Brain microvascular endothelial cell (primary cell): ENCODE measurements around the gene ADAM33.

Source experiments
- DNase-seq: peaks from one replicate; pipeline ENCODE4 v3.0.0-alpha.2; 2020
- H3K27ac ChIP-seq: fragments of 250-450 bp; sonication (Bioruptor Pico); 2 replicates; pipeline ENCODE4 v1.5.1; 2020; ENCODE audit warnings: mild to moderate bottlenecking, moderate library complexity
- H3K27me3 ChIP-seq: fragments of 250-450 bp; sonication (Bioruptor Pico); replicated peaks from 2 replicates; pipeline ENCODE4 v1.5.1; 2020; ENCODE audit warnings: mild to moderate bottlenecking
- H3K36me3 ChIP-seq: fragments of 250-450 bp; sonication (Bioruptor Pico); replicated peaks from 2 replicates; pipeline ENCODE4 v1.5.1; 2020; ENCODE audit warnings: mild to moderate bottlenecking
- H3K4me3 ChIP-seq: 2 replicates; pipeline ENCODE4 v1.5.1; 2011; ENCODE audit warnings: low read depth, mild to moderate bottlenecking, control low read depth, low read length, moderate library complexity
- in situ Hi-C: cut with HindIII; loops from 2 replicates; pipeline ENCODE4 v1.10.0; 2017; ENCODE audit warnings: low sequenced_read_pairs, low pct_ligation_motif_present
- TF ChIP-seq, protein P1 (sequence below): IDR thresholded peaks from 2 replicates; pipeline ENCODE4 v1.5.1; 2011; ENCODE audit warnings: low read depth, mild to moderate bottlenecking, moderate library complexity, low read length, control low read depth, inconsistent platforms; ENCODE audit errors: missing control alignments

Gene ADAM33

DNA sequence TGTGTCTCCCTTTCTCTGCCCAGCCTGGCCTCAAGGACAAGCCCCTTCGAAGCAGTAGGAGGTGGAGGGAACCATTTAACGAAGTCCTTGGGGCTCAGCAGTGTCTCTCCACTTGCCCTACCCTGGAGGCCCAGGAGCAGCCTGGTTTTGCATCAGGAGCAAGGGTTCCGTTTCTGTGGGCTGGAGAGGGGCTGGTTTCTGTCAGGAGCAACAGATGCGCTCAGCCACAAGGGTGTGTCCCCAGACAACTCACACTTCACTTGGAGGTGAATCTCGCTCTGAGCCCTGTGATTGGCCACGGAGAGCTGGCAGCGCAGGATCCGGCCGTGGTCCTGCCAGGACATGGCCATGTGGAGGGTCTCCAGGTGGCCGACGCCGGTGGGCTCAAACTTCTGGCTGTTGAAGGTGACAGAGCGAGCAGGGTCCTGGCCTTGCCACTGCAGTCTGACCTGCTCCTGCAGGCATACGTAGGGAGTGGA, 23.7 kb upstream of the ADAM33 start:
- DNase-seq = no peak
- no peak overlapping the region for H3K27ac ChIP-seq
- no peaks in the 10 kb centered on the region for H3K36me3 ChIP-seq
- TF ChIP-seq, protein P1, sequence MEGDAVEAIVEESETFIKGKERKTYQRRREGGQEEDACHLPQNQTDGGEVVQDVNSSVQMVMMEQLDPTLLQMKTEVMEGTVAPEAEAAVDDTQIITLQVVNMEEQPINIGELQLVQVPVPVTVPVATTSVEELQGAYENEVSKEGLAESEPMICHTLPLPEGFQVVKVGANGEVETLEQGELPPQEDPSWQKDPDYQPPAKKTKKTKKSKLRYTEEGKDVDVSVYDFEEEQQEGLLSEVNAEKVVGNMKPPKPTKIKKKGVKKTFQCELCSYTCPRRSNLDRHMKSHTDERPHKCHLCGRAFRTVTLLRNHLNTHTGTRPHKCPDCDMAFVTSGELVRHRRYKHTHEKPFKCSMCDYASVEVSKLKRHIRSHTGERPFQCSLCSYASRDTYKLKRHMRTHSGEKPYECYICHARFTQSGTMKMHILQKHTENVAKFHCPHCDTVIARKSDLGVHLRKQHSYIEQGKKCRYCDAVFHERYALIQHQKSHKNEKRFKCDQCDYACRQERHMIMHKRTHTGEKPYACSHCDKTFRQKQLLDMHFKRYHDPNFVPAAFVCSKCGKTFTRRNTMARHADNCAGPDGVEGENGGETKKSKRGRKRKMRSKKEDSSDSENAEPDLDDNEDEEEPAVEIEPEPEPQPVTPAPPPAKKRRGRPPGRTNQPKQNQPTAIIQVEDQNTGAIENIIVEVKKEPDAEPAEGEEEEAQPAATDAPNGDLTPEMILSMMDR = no peak
- no peak overlapping the region for H3K4me3 ChIP-seq
- in situ Hi-C loops = no loop called here
- H3K27me3 ChIP-seq = no peaks in the 10 kb centered on the region

DNA sequence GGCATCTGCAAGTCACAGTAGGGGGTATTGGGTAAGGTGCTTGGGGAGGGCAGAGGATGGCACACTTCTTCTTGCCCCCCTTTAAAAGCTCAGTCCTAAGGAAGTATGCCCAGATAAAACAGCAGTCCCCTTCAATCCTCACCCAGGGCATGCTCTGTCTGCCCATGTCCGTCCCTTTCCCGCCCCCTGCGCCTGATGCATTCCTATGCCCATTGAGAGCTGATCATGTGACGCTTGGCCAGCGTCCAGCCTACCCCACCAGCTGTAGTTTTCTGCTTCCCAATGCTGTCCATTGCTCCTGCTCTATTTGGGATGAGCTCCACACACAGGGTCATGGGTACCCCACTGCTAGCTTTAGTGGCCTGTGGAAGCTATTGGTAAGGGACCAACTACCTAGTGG, 22.3 kb upstream of the ADAM33 start:
- Histone ChIP-seq H3K27ac (no peak overlapping the region), H3K27me3 (no peaks in the 10 kb centered on the region), H3K4me3 (no peak overlapping the region), H3K36me3 (no peaks in the 10 kb centered on the region)
- in situ Hi-C loops = no loop called here
- TF ChIP-seq, protein P1 = no peak
- no peak for DNase-seq

DNA sequence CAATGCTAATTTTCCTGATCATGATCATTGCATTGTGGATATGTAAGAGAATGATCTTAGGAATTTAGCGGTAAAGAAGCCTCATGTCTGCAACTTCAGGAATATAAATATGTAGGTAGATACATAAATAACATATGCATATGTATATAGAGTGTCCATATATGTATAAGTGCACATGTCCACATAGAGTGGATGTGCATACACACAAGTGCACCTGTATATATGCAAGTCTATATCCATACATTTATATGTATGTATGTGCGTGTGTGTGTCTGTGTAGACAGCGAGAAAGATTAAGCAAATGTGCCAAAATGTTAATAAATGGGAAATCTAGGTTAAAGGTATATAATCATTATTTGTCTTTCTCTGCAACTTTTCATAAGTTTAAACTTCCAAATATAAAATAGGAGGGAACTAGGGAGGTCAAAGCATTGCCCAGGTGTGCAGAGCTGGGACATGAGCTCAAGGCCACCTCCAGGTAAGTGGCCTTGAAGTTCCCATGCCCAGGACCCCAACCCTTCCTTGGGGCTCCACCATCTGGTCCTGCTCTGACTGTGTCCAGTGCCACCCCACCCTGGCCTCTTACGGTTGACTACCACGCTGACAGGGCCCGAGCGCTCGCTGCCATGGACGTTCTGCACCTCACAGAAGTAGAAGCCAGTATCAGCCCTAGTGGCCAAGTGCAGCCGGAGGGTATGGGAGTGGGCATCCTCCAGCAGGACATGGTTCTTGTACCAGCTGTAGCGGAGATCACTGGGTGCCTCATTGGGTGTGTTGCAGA, 21.0 kb upstream of the ADAM33 start:
- H3K4me3 ChIP-seq = no peak overlapping the region
- H3K27me3 ChIP-seq = no peaks in the 10 kb centered on the region
- no peaks in the 10 kb centered on the region for H3K36me3 ChIP-seq
- DNase-seq = no peak
- TF ChIP-seq, protein P1 = no peak
- in situ Hi-C loops = no loop called here
- H3K27ac ChIP-seq = no peak overlapping the region

DNA sequence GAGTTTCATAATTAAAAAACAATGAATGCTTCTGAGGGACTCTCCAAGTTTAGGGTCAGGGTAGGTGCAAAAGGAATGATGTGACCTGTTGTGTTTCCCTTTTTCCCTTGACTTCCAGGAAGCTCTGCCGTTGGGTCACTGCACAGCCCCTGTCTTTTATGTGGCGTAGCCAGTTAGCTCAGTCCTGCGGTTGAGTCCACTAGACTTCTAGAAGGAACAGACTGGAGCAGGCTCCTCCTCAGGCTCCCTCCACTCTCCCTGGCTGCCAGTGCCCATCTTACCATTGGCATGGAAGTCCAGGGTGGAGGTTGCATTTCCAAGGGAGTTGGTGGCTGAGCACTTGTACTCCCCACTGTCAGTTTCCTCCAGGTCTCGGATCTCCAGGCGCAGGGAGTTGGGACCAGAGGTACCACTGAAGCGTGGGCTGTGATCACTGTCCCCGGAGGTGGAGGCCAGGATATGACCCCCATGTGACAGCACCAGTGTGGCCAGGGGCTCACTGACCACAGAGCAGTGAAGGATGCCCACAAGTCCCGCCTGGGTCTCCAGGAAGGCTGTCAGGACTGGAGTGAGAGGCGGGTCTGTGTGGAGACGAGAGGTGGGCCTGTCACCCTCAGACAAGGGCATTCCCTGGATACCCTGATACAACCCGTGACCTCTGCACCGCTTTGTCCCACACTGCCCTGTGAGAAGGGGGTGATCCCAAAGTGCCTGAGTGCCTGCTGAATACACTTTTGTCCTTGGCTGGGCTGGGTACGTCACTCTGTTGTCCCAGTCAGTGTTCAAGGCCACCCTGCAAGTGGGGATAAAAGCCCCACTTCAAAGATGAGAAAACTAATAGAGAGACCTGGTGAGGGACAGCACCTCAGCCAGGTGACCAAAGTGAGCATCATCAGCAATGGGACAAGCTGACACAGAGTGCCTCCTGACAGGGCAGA, 19.5 kb upstream of the ADAM33 start:
- Histone ChIP-seq H3K36me3 (no peaks in the 10 kb centered on the region), H3K4me3 (no peak overlapping the region), H3K27ac (no peak overlapping the region), H3K27me3 (no peaks in the 10 kb centered on the region)
- DNase-seq = no peak
- TF ChIP-seq, protein P1 = no peak
- in situ Hi-C loops = no loop called here

DNA sequence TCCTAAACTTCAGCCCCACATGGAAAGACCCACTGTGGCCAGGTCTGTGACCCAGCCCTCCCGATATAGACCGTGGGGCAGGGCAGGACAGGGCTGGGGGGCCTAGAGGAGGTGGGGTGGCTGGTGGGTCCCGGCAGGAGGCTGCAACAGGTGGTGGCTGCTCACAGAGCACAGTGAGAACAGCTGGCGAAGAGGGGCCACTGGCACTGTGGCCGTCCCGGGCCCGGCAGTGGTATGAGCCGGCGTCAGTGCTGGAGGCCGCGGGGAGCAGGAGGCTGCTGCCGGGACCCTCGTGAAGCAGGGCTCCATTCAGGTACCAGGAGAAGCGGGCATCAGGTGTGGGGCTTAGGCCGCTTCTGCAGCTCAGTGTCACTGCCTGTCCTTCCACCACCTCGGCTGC, 17.2 kb upstream of the ADAM33 start:
- in situ Hi-C loops = no loop called here
- no peak for DNase-seq
- no peaks in the 10 kb centered on the region for H3K27me3 ChIP-seq
- H3K36me3 ChIP-seq = no peaks in the 10 kb centered on the region
- no peak overlapping the region for H3K4me3 ChIP-seq
- H3K27ac ChIP-seq = no peak overlapping the region
- TF ChIP-seq, protein P1 = no peak
